ENCODE data around the gene DAPL1.

Gene DAPL1

DNA sequence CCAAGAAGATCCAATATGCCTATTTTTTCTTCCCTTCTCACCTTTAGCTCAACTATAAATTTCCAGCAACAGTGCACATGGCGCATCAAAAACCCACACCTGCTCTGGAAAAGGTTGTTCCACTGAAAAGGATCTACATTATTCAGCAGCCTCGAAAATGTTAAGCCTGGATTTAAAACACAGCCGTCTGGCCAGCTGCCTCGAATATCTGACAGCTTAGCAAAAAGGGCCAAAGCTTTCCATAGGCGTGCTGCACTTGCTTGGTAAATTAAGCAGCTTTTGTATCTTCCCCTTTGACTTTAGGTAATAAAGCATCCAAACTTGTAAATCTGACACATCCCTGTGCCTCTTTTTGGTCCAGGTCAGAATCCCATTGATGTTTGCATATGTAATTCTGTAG is 20.5 kb downstream of the DAPL1 start:
- Histone ChIP-seq H3K18ac (ENCODE audit: low read depth in 1 of 2, low read length in 2 of 2) (no peak overlapping the region), H3K27ac (ENCODE audit: low read length, poor library complexity, severe bottlenecking) (no peak overlapping the region), H3K4ac (ENCODE audit: low read depth in 1 of 2, low read length in 2 of 2) (no peak overlapping the region), H2BK5ac (ENCODE audit: low read depth, low read length, poor library complexity, severe bottlenecking) (no peak overlapping the region), H2BK120ac (ENCODE audit: low read depth, low read length) (no peak overlapping the region), H3K9me3 (ENCODE audit: control insufficient read depth, low read length) (no peaks in the 10 kb centered on the region), H2AK5ac (ENCODE audit: low read length, severe bottlenecking) (no peak overlapping the region), H2BK12ac (ENCODE audit: low read length in 2 of 2) (no peak overlapping the region), H3K4me3 (ENCODE audit: insufficient read depth in 1 of 2, low read depth in 1 of 2, low read length in 2 of 2) (no peak overlapping the region), H4K91ac (ENCODE audit: low read length) (no peak overlapping the region), H3K36me3 (ENCODE audit: control insufficient read depth in 1 of 2, insufficient read depth in 2 of 2, low read depth in 1 of 2, low read length in 2 of 2) (no peaks in the 10 kb centered on the region), H3K4me1 (ENCODE audit: control insufficient read depth, insufficient read depth, low read depth, low read length) (peaks cover 4% of the 10 kb centered on the region), H3K4me2 (ENCODE audit: low read length, poor library complexity, severe bottlenecking) (no peak overlapping the region), H2BK15ac (ENCODE audit: low read depth, poor library complexity, severe bottlenecking) (no peak overlapping the region), H3K9ac (ENCODE audit: low read length) (no peak overlapping the region), H4K8ac (ENCODE audit: low read length) (no peak overlapping the region), H3K27me3 (ENCODE audit: control insufficient read depth in 1 of 2, insufficient read depth in 1 of 2, low read length in 2 of 2) (no peaks in the 10 kb centered on the region), H3K14ac (ENCODE audit: low read length in 2 of 2) (no peak overlapping the region), H3K23ac (ENCODE audit: low read length in 2 of 2) (no peak overlapping the region), H2AFZ (ENCODE audit: low read depth, low read length) (no peak overlapping the region), H3K79me1 (replicated peaks; ENCODE audit: low read length, poor library complexity, severe bottlenecking) (no peaks in the 10 kb centered on the region)
- 80% methylated on average over 5 of the region's 5 CpGs for WGBS
- no peak for DNase-seq

DNA sequence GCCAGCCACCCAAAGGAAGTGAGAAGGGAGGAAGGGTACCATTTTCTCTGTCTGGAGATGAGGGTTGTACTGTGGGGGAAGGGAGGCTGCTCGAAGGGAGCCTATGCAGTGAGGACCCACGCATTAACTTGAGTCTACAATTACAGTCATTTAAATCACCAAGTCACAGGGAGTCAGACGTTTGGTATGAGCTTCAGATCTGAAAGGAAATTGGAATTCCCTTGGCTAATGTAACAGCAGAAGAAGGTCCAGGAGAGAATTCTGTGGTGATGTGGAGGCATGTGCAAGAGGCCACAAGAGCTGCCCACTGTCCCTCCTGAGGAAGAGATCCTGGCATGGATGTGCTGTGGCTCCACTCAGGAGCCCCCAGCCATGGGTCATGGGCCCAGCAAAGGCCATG is 22.5 kb downstream of the DAPL1 start:
- no peak overlapping the region for H4K8ac ChIP-seq (ENCODE audit: low read length)
- no peak overlapping the region for H3K27ac ChIP-seq (ENCODE audit: low read length, poor library complexity, severe bottlenecking)
- no peaks in the 10 kb centered on the region for H3K79me1 ChIP-seq (replicated peaks; ENCODE audit: low read length, poor library complexity, severe bottlenecking)
- H2BK12ac ChIP-seq (ENCODE audit: low read length in 2 of 2) = no peak overlapping the region
- no peaks in the 10 kb centered on the region for H3K9me3 ChIP-seq (ENCODE audit: control insufficient read depth, low read length)
- H3K4ac ChIP-seq (ENCODE audit: low read depth in 1 of 2, low read length in 2 of 2) = no peak overlapping the region
- H3K27me3 ChIP-seq (ENCODE audit: control insufficient read depth in 1 of 2, insufficient read depth in 1 of 2, low read length in 2 of 2) = peaks cover 0 to 9% of the 10 kb centered on the region in 2 experiments
- H4K91ac ChIP-seq (ENCODE audit: low read length) = no peak overlapping the region
- H2AFZ ChIP-seq (ENCODE audit: low read depth, low read length) = no peak overlapping the region
- H2BK5ac ChIP-seq (ENCODE audit: low read depth, low read length, poor library complexity, severe bottlenecking) = no peak overlapping the region
- no peak overlapping the region for H3K14ac ChIP-seq (ENCODE audit: low read length in 2 of 2)
- H3K9ac ChIP-seq (ENCODE audit: low read length) = no peak overlapping the region
- WGBS = 8% methylated on average over 1 of the region's 3 CpGs
- H3K4me1 ChIP-seq (ENCODE audit: control insufficient read depth, insufficient read depth, low read depth, low read length) = peaks cover 3% of the 10 kb centered on the region
- H2BK15ac ChIP-seq (ENCODE audit: low read depth, poor library complexity, severe bottlenecking) = no peak overlapping the region
- H3K36me3 ChIP-seq (ENCODE audit: control insufficient read depth in 1 of 2, insufficient read depth in 2 of 2, low read depth in 1 of 2, low read length in 2 of 2) = no peaks in the 10 kb centered on the region
- H2AK5ac ChIP-seq (ENCODE audit: low read length, severe bottlenecking) = no peak overlapping the region
- no peak overlapping the region for H2BK120ac ChIP-seq (ENCODE audit: low read depth, low read length)
- H3K4me3 ChIP-seq (ENCODE audit: insufficient read depth in 1 of 2, low read depth in 1 of 2, low read length in 2 of 2) = no peak overlapping the region
- no peak overlapping the region for H3K18ac ChIP-seq (ENCODE audit: low read depth in 1 of 2, low read length in 2 of 2)
- no peak for DNase-seq
- no peak overlapping the region for H3K4me2 ChIP-seq (ENCODE audit: low read length, poor library complexity, severe bottlenecking)
- no peak overlapping the region for H3K23ac ChIP-seq (ENCODE audit: low read length in 2 of 2)

DNA sequence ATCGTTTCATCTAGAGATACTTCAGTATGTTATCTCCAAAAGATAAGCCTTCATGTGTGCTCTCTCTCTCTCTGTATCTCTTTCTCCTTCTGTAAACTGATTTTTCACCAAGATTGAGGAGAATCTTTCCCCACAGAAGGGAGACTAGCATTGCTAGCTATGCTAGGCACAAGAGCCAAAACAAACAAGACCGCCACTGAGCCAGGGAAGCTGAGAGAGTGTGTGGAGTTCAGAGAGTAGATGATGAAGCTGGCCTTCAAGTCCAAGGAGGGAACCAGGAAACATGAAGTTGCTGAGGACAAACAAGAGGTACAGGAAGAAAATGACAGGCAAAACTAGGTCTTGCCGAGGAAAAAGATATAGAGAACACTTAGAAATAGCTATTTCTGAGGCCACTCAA is 23.4 kb downstream of the DAPL1 start:
- no peak overlapping the region for H2BK15ac ChIP-seq (ENCODE audit: low read depth, poor library complexity, severe bottlenecking)
- WGBS = 68% methylated on average over 2 of the region's 3 CpGs
- no peak overlapping the region for H2AFZ ChIP-seq (ENCODE audit: low read depth, low read length)
- H3K4ac ChIP-seq (ENCODE audit: low read depth in 1 of 2, low read length in 2 of 2) = no peak overlapping the region
- no peak overlapping the region for H3K27ac ChIP-seq (ENCODE audit: low read length, poor library complexity, severe bottlenecking)
- H3K18ac ChIP-seq (ENCODE audit: low read depth in 1 of 2, low read length in 2 of 2) = peak overlapping the region in 1 of 2 experiments; percentile 49
- H3K14ac ChIP-seq (ENCODE audit: low read length in 2 of 2) = no peak overlapping the region
- H3K23ac ChIP-seq (ENCODE audit: low read length in 2 of 2) = no peak overlapping the region
- H2BK12ac ChIP-seq (ENCODE audit: low read length in 2 of 2) = no peak overlapping the region
- no peak overlapping the region for H2BK120ac ChIP-seq (ENCODE audit: low read depth, low read length)
- H3K4me3 ChIP-seq (ENCODE audit: insufficient read depth in 1 of 2, low read depth in 1 of 2, low read length in 2 of 2) = no peak overlapping the region
- peaks cover 3% of the 10 kb centered on the region for H3K4me1 ChIP-seq (ENCODE audit: control insufficient read depth, insufficient read depth, low read depth, low read length)
- H3K9ac ChIP-seq (ENCODE audit: low read length) = no peak overlapping the region
- H2AK5ac ChIP-seq (ENCODE audit: low read length, severe bottlenecking) = no peak overlapping the region
- H3K79me1 ChIP-seq (replicated peaks; ENCODE audit: low read length, poor library complexity, severe bottlenecking) = no peaks in the 10 kb centered on the region
- H4K91ac ChIP-seq (ENCODE audit: low read length) = no peak overlapping the region
- no peak for DNase-seq
- H2BK5ac ChIP-seq (ENCODE audit: low read depth, low read length, poor library complexity, severe bottlenecking) = no peak overlapping the region
- peaks cover 0 to 9% of the 10 kb centered on the region in 2 experiments for H3K27me3 ChIP-seq (ENCODE audit: control insufficient read depth in 1 of 2, insufficient read depth in 1 of 2, low read length in 2 of 2)
- H3K4me2 ChIP-seq (ENCODE audit: low read length, poor library complexity, severe bottlenecking) = no peak overlapping the region
- no peaks in the 10 kb centered on the region for H3K9me3 ChIP-seq (ENCODE audit: control insufficient read depth, low read length)
- no peak overlapping the region for H4K8ac ChIP-seq (ENCODE audit: low read length)
- no peaks in the 10 kb centered on the region for H3K36me3 ChIP-seq (ENCODE audit: control insufficient read depth in 1 of 2, insufficient read depth in 2 of 2, low read depth in 1 of 2, low read length in 2 of 2)

DNA sequence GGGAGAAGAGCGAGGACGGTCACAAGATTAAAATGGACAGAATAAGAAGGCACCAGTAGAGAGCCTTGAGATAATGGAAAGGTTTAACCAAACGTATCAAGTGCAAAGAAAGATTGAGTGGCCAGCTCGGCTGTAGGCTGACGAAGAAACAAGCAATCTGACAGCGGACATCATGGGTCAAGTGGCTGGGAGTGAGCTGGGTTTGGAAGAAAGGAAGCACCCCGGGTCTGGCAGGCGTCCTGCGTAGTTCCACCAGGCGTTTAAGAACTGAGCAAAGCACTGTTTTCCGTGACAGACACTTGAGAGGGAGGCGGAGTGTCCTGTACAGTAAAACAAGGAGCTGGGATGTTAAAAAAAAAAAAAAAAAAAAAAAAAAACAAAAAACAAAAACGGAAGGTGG is 27.1 kb downstream of the DAPL1 start:
- Histone ChIP-seq H2BK12ac (ENCODE audit: low read length in 2 of 2) (no peak overlapping the region), H4K91ac (ENCODE audit: low read length) (no peak overlapping the region), H2BK5ac (ENCODE audit: low read depth, low read length, poor library complexity, severe bottlenecking) (no peak overlapping the region), H4K8ac (ENCODE audit: low read length) (no peak overlapping the region), H3K27ac (ENCODE audit: low read length, poor library complexity, severe bottlenecking) (no peak overlapping the region), H3K27me3 (ENCODE audit: control insufficient read depth in 1 of 2, insufficient read depth in 1 of 2, low read length in 2 of 2) (peaks cover 0 to 9% of the 10 kb centered on the region in 2 experiments), H3K4ac (ENCODE audit: low read depth in 1 of 2, low read length in 2 of 2) (no peak overlapping the region), H3K36me3 (ENCODE audit: control insufficient read depth in 1 of 2, insufficient read depth in 2 of 2, low read depth in 1 of 2, low read length in 2 of 2) (no peaks in the 10 kb centered on the region), H2AK5ac (ENCODE audit: low read length, severe bottlenecking) (no peak overlapping the region), H3K4me2 (ENCODE audit: low read length, poor library complexity, severe bottlenecking) (no peak overlapping the region), H3K18ac (ENCODE audit: low read depth in 1 of 2, low read length in 2 of 2) (no peak overlapping the region), H2AFZ (ENCODE audit: low read depth, low read length) (no peak overlapping the region), H3K79me1 (replicated peaks; ENCODE audit: low read length, poor library complexity, severe bottlenecking) (no peaks in the 10 kb centered on the region), H3K9ac (ENCODE audit: low read length) (no peak overlapping the region), H2BK120ac (ENCODE audit: low read depth, low read length) (no peak overlapping the region), H2BK15ac (ENCODE audit: low read depth, poor library complexity, severe bottlenecking) (no peak overlapping the region), H3K9me3 (ENCODE audit: control insufficient read depth, low read length) (no peaks in the 10 kb centered on the region), H3K23ac (ENCODE audit: low read length in 2 of 2) (no peak overlapping the region), H3K4me3 (ENCODE audit: insufficient read depth in 1 of 2, low read depth in 1 of 2, low read length in 2 of 2) (no peak overlapping the region), H3K4me1 (ENCODE audit: control insufficient read depth, insufficient read depth, low read depth, low read length) (peaks cover 3% of the 10 kb centered on the region), H3K14ac (ENCODE audit: low read length in 2 of 2) (no peak overlapping the region)
- WGBS = 15% methylated on average over 12 of the region's 13 CpGs
- DNase-seq = peak; percentile 75
